GM23338 (cell line): ENCODE measurements around the gene CD59. TPM values are rescaled to one million over a fixed set of nuclear protein-coding genes. Genes with fewer than 3 reads are reported as not detected.
A peak's percentile ranks its signal among the peaks of the same experiment; 100 is the strongest.

ENCODE experiments used
- ATAC-seq: fragments of 200-7000 bp; cut with Tn5 transposase; 3 replicates; pipeline ENCODE4 v1.9.1; 2020
- DNase-seq: peaks from one replicate; pipeline ENCODE4 v3.0.0-alpha.2; 2015; ENCODE audit warnings: low spot score
- H2AFZ ChIP-seq: fragments of 200-600 bp; sonication (generic); 2 replicates; pipeline ENCODE4 v1.8.0; 2016; ENCODE audit warnings: antibody characterized with exemption, mild to moderate bottlenecking, moderate library complexity
- H3F3A ChIP-seq: fragments of 200-600 bp; sonication (generic); replicated peaks from 2 replicates; pipeline ENCODE4 v1.8.0; 2017; ENCODE audit warnings: antibody characterized with exemption, mixed run types, low read depth
- H3K27ac ChIP-seq: fragments of 200-600 bp; sonication (generic); 2 replicates; pipeline ENCODE4 v1.6.1; 2016; ENCODE audit warnings: low read depth
- H3K27me3 ChIP-seq: fragments of 200-600 bp; sonication (generic); 2 replicates; pipeline ENCODE4 v1.8.0; 2016; ENCODE audit warnings: mild to moderate bottlenecking, mixed run types, moderate library complexity; ENCODE audit not compliant: insufficient read depth
- H3K36me3 ChIP-seq: fragments of 200-600 bp; sonication (generic); 2 replicates; pipeline ENCODE4 v1.8.0; 2016; ENCODE audit warnings: mild to moderate bottlenecking; ENCODE audit not compliant: insufficient read depth
- H3K4me1 ChIP-seq: fragments of 200-600 bp; sonication (generic); 2 replicates; pipeline ENCODE4 v1.8.0; 2016; ENCODE audit warnings: mild to moderate bottlenecking, moderate library complexity; ENCODE audit not compliant: insufficient read depth
- H3K4me2 ChIP-seq: fragments of 200-600 bp; sonication (generic); 2 replicates; pipeline ENCODE4 v1.7.1; 2017; ENCODE audit warnings: mixed run types
- H3K4me3 ChIP-seq: fragments of 200-600 bp; sonication (generic); 2 replicates; pipeline ENCODE4 v1.6.1; 2016; ENCODE audit warnings: mixed run types
- H3K79me2 ChIP-seq: fragments of 200-600 bp; sonication (generic); replicated peaks from 2 replicates; pipeline ENCODE4 v1.8.0; 2017; ENCODE audit warnings: mild to moderate bottlenecking; ENCODE audit not compliant: insufficient read depth
- H3K9me2 ChIP-seq: fragments of 200-600 bp; sonication (generic); 2 replicates; pipeline ENCODE4 v1.8.0; 2017; ENCODE audit not compliant: insufficient read depth
- H4K20me1 ChIP-seq: fragments of 200-600 bp; sonication (generic); replicated peaks from 2 replicates; pipeline ENCODE4 v1.8.0; 2017; ENCODE audit warnings: mild to moderate bottlenecking; ENCODE audit not compliant: insufficient read depth
- H3K27ac Mint-ChIP-seq: 2 replicates; pipeline ENCODE4 v1.8.0; 2020; ENCODE audit warnings: inconsistent platforms, mild to moderate bottlenecking, moderate library complexity, mixed read lengths
- H3K27me3 Mint-ChIP-seq: 3 replicates; pipeline ENCODE4 v1.8.0; 2022; ENCODE audit warnings: low read depth, mild to moderate bottlenecking, moderate library complexity, mixed read lengths, inconsistent platforms; ENCODE audit not compliant: insufficient read depth, poor library complexity
- H3K36me3 Mint-ChIP-seq: 3 replicates; pipeline ENCODE4 v1.8.0; 2021; ENCODE audit warnings: low read depth, mild to moderate bottlenecking, inconsistent platforms, moderate library complexity, mixed read lengths
- H3K4me1 Mint-ChIP-seq: 3 replicates; pipeline ENCODE4 v1.8.0; 2020; ENCODE audit warnings: mild to moderate bottlenecking, inconsistent platforms, mixed read lengths
- H3K4me3 Mint-ChIP-seq: 3 replicates; pipeline ENCODE4 v1.8.0; 2021; ENCODE audit warnings: moderate library complexity, mild to moderate bottlenecking, inconsistent platforms, mixed read lengths
- H3K9me3 Mint-ChIP-seq: 3 replicates; pipeline ENCODE4 v1.8.0; 2020; ENCODE audit warnings: moderate library complexity, mild to moderate bottlenecking, inconsistent platforms, mixed read lengths
- EZH2 ChIP-seq: fragments of 200-600 bp; sonication (generic); IDR thresholded peaks from one replicate; pipeline ENCODE4 v1.8.0; 2017; ENCODE audit warnings: antibody characterized with exemption, mild to moderate bottlenecking, low read depth; ENCODE audit not compliant: unreplicated experiment
- EZH2phosphoT487 ChIP-seq: fragments of 200-600 bp; sonication (generic); IDR thresholded peaks from one replicate; pipeline ENCODE4 v1.8.1; 2018; ENCODE audit warnings: antibody characterized with exemption; ENCODE audit not compliant: unreplicated experiment
- JUNB ChIP-seq: IDR thresholded peaks from one replicate; pipeline ENCODE4 v1.6.1; 2016; ENCODE audit warnings: antibody characterized with exemption; ENCODE audit not compliant: unreplicated experiment
- NANOG ChIP-seq: IDR thresholded peaks from 2 replicates; pipeline ENCODE4 v1.6.1; 2016; ENCODE audit warnings: antibody characterized with exemption, borderline replicate concordance
- POLR2AphosphoS5 ChIP-seq: IDR thresholded peaks from 2 replicates; pipeline ENCODE4 v1.6.1; 2016; ENCODE audit warnings: antibody characterized with exemption, low read depth
- ZNF114 ChIP-seq: fragments of 250-450 bp; sonication (Bioruptor Pico); IDR thresholded peaks from 2 replicates; pipeline ENCODE4 v1.5.0; 2020; ENCODE audit warnings: mild to moderate bottlenecking, moderate library complexity
- ZNF331 ChIP-seq: fragments of 250-450 bp; sonication (Bioruptor Pico); IDR thresholded peaks from 2 replicates; pipeline ENCODE4 v1.5.0; 2020; ENCODE audit warnings: low read depth, mild to moderate bottlenecking, moderate library complexity
- polyA plus RNA-seq: library from polyadenylated mRNA; unstranded; fragments of >200 nt; fragmentation: Nextera tagmentation; extraction: Ambion mirVana; gene quantifications from 2 replicates; pipeline ENCODE4 v1.2.1, GENCODE V29; 2016
- total RNA-seq: library from RNA; depleted of rRNA; stranded (reverse); fragments of >200 nt; shearing (Covaris generic); gene quantifications from 2 replicates; pipeline ENCODE4 v1.2.3, GENCODE V29; 2014
- TF ChIP-seq, protein P1 (sequence below), 2 experiments: fragments of 200-600 bp in 1 of 2; sonication (generic) in 1 of 2; conservative IDR thresholded peaks; 2 replicates each; pipeline versions ENCODE4 v1.5.1 to v1.6.1; 2016 to 2017; ENCODE audit warnings: antibody characterized with exemption in 2 of 2, low read depth in 2 of 2, mild to moderate bottlenecking in 2 of 2, moderate library complexity in 1 of 2
- TF ChIP-seq, protein P2 (sequence below): IDR thresholded peaks from one replicate; pipeline ENCODE4 v1.6.1; 2018; ENCODE audit warnings: antibody characterized with exemption; ENCODE audit not compliant: unreplicated experiment

Gene CD59
- total and polyA plus RNA-seq, 2 experiments from 2014 or later = 41.5 to 86.6 TPM

DNA sequence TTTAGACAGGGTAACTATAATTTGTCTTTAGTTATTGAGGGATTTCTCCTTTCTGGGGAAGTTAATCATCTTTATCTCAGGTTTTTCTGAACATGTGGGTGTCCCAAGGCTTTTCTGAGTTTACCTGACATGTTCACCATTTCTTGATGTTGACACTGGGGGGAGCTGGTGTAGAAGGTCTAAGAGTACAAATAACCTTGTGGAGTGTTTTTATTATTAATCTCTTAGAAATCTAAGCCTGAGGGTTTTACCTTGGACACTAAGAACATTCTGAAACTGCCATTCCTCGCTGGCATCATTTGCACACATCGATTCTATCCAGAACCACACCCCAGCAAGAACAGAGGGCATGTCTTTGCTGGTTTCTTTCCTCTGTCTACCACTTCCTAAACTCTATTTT is 20.0 kb downstream of the CD59 start:
- Histone ChIP-seq H3K4me2 (no peak overlapping the region), H3K36me3 (no peaks in the 10 kb centered on the region; the same call in 1 of the 2 replicates), H2AFZ (no peak overlapping the region), H3K9me2 (no peaks in the 10 kb centered on the region), H3K27ac (no peak overlapping the region), H3K4me1 (no peaks in the 10 kb centered on the region), H3K4me3 (no peak overlapping the region), H3K79me2 (no peaks in the 10 kb centered on the region), H3F3A (no peaks in the 10 kb centered on the region), H4K20me1 (0 out of 2 replicates have a peak, but pooled peaks cover 4% of the 10 kb centered on the region), H3K27me3 (no peaks in the 10 kb centered on the region)
- Mint-ChIP-seq H3K27me3 (peaks cover under 1% of the 10 kb centered on the region), H3K27ac (no peak overlapping the region), H3K4me1 (no peaks in the 10 kb centered on the region), H3K4me3 (no peak overlapping the region), H3K9me3 (no peaks in the 10 kb centered on the region; the same call in 2 of the 3 replicates), H3K36me3 (peaks cover 11% of the 10 kb centered on the region; the same call in 2 of the 3 replicates)
- ATAC-seq = no peak
- peak; percentile 44 for DNase-seq
- TF ChIP-seq ZNF331 (CRISPR knock-in tag) = no peak
- TF ChIP-seq, protein P1, sequence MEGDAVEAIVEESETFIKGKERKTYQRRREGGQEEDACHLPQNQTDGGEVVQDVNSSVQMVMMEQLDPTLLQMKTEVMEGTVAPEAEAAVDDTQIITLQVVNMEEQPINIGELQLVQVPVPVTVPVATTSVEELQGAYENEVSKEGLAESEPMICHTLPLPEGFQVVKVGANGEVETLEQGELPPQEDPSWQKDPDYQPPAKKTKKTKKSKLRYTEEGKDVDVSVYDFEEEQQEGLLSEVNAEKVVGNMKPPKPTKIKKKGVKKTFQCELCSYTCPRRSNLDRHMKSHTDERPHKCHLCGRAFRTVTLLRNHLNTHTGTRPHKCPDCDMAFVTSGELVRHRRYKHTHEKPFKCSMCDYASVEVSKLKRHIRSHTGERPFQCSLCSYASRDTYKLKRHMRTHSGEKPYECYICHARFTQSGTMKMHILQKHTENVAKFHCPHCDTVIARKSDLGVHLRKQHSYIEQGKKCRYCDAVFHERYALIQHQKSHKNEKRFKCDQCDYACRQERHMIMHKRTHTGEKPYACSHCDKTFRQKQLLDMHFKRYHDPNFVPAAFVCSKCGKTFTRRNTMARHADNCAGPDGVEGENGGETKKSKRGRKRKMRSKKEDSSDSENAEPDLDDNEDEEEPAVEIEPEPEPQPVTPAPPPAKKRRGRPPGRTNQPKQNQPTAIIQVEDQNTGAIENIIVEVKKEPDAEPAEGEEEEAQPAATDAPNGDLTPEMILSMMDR (conservative IDR thresholded peaks at IDR 0.05; ENCODE audit: low read depth in 2 of 2) = peak; percentile 52 to 56

DNA sequence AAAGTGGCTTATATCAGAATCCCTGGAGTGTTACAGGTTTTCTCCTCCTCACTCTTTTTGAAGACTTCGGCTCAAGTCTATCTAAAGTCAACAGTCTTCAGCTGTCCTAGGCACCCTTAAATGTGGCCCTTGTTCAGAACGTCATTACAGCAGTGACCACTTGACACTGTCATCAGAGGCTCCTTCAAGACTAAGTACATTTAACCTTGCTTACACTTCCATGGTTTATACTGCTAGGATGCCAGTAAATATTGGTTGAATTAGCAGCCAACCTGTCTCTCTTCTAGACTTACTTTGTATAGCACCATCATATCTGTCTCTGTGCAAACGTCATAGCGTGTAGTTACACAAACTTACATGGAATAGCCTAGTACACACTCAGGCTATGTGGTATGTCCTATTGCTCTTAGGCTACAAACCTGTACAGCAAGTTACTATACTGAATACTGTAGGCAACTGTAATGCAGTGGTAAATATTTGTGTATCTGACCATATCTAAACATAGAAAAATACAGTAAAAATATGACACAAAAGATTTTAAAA is 22.3 kb downstream of the CD59 start:
- Histone ChIP-seq H3K4me3 (no peak overlapping the region), H3K4me2 (no peak overlapping the region), H3K36me3 (peaks cover 6% of the 10 kb centered on the region; the same call in 1 of the 2 replicates), H3K79me2 (no peaks in the 10 kb centered on the region), H4K20me1 (0 out of 2 replicates have a peak, but pooled peaks cover 4% of the 10 kb centered on the region), H3F3A (no peaks in the 10 kb centered on the region), H3K27ac (no peak overlapping the region), H3K9me2 (no peaks in the 10 kb centered on the region), H3K27me3 (no peaks in the 10 kb centered on the region), H2AFZ (no peak overlapping the region), H3K4me1 (no peaks in the 10 kb centered on the region)
- Mint-ChIP-seq H3K4me3 (no peak overlapping the region), H3K4me1 (no peaks in the 10 kb centered on the region), H3K36me3 (peaks cover 10% of the 10 kb centered on the region; the same call in 2 of the 3 replicates), H3K9me3 (no peaks in the 10 kb centered on the region; the same call in 2 of the 3 replicates), H3K27me3 (no peaks in the 10 kb centered on the region), H3K27ac (no peak overlapping the region)
- DNase-seq (no peak), ATAC-seq (no peak)
- TF ChIP-seq, protein P2, sequence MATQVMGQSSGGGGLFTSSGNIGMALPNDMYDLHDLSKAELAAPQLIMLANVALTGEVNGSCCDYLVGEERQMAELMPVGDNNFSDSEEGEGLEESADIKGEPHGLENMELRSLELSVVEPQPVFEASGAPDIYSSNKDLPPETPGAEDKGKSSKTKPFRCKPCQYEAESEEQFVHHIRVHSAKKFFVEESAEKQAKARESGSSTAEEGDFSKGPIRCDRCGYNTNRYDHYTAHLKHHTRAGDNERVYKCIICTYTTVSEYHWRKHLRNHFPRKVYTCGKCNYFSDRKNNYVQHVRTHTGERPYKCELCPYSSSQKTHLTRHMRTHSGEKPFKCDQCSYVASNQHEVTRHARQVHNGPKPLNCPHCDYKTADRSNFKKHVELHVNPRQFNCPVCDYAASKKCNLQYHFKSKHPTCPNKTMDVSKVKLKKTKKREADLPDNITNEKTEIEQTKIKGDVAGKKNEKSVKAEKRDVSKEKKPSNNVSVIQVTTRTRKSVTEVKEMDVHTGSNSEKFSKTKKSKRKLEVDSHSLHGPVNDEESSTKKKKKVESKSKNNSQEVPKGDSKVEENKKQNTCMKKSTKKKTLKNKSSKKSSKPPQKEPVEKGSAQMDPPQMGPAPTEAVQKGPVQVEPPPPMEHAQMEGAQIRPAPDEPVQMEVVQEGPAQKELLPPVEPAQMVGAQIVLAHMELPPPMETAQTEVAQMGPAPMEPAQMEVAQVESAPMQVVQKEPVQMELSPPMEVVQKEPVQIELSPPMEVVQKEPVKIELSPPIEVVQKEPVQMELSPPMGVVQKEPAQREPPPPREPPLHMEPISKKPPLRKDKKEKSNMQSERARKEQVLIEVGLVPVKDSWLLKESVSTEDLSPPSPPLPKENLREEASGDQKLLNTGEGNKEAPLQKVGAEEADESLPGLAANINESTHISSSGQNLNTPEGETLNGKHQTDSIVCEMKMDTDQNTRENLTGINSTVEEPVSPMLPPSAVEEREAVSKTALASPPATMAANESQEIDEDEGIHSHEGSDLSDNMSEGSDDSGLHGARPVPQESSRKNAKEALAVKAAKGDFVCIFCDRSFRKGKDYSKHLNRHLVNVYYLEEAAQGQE = no peak
- TF ChIP-seq JUNB (no peak), ZNF114 (CRISPR knock-in tag) (no peak), POLR2AphosphoS5 (no peak), NANOG (no peak), EZH2 (no peak), EZH2phosphoT487 (no peak), ZNF331 (CRISPR knock-in tag) (no peak)
- TF ChIP-seq, protein P1 (conservative IDR thresholded peaks at IDR 0.05; ENCODE audit: low read depth in 2 of 2) = no peak
